WTC11 (cell line): ENCODE data around the gene DUSP2. TPM values are rescaled to one million over a fixed set of nuclear protein-coding genes. Genes with fewer than 3 reads are reported as not detected.

Experiments
- ATAC-seq: fragments of 200-7000 bp; cut with Tn5 transposase; 2 replicates; pipeline ENCODE4 v1.10.0; 2021; ENCODE audit warnings: mild to moderate bottlenecking, moderate library complexity
- CTCF ChIA-PET: fragments of 300-600 bp; sonication (Branson Sonifier 250); formaldehyde crosslinking; loops from one replicate; lab custom pipeline; 2021; ENCODE audit warnings: antibody characterized with exemption; lab: Charles Lee
- POLR2A ChIA-PET: fragments of 350-600 bp; sonication (Branson Sonifier 250); formaldehyde crosslinking; loops from one replicate; lab custom pipeline; 2021; ENCODE audit warnings: antibody characterized with exemption; lab: Charles Lee
- DNase-seq: peaks from one replicate; pipeline ENCODE4 v3.0.0; 2021; ENCODE audit warnings: low spot score
- H3K27ac Mint-ChIP-seq: 2 replicates; pipeline ENCODE4 v1.8.0; 2021; ENCODE audit warnings: mixed read lengths
- H3K27me3 Mint-ChIP-seq: 2 replicates; pipeline ENCODE4 v1.8.0; 2021; ENCODE audit warnings: low read depth, mild to moderate bottlenecking, moderate library complexity, mixed read lengths
- H3K36me3 Mint-ChIP-seq: 2 replicates; pipeline ENCODE4 v1.8.0; 2021; ENCODE audit warnings: mixed read lengths
- H3K4me1 Mint-ChIP-seq: 2 replicates; pipeline ENCODE4 v1.8.0; 2022; ENCODE audit warnings: mixed read lengths
- H3K4me3 Mint-ChIP-seq: 2 replicates; pipeline ENCODE4 v1.8.0; 2021; ENCODE audit warnings: mild to moderate bottlenecking, moderate library complexity, mixed read lengths
- H3K9me3 Mint-ChIP-seq: 2 replicates; pipeline ENCODE4 v1.8.0; 2021; ENCODE audit warnings: mixed read lengths
- ESRRA ChIP-seq: sonication (generic); formaldehyde crosslinking; IDR thresholded peaks from 2 replicates; pipeline ENCODE4 v1.8.1; 2022; ENCODE audit warnings: mild to moderate bottlenecking, missing genetic modification reagents, borderline replicate concordance
- GRHL2 ChIP-seq: fragments of 250-450 bp; sonication (Bioruptor Pico); IDR thresholded peaks from 2 replicates; pipeline ENCODE4 v1.8.0; 2022; ENCODE audit warnings: mild to moderate bottlenecking, moderate library complexity; ENCODE audit not compliant: insufficient replicate concordance, severe bottlenecking
- NFYB ChIP-seq: sonication (generic); formaldehyde crosslinking; conservative IDR thresholded peaks from 2 replicates; pipeline ENCODE4 v1.8.0; 2022; ENCODE audit warnings: low read depth, missing genetic modification reagents
- NR2C2 ChIP-seq: sonication (generic); formaldehyde crosslinking; IDR thresholded peaks from 2 replicates; pipeline ENCODE4 v1.8.0; 2022; ENCODE audit warnings: mild to moderate bottlenecking, missing genetic modification reagents
- TP53 ChIP-seq: sonication (generic); formaldehyde crosslinking; IDR thresholded peaks from 2 replicates; pipeline ENCODE4 v1.8.1; 2023; ENCODE audit warnings: mild to moderate bottlenecking, missing genetic modification reagents
- ZNF232 ChIP-seq: sonication (generic); formaldehyde crosslinking; IDR thresholded peaks from 2 replicates; pipeline ENCODE4 v1.8.0; 2022; ENCODE audit warnings: mild to moderate bottlenecking, missing genetic modification reagents
- total RNA-seq: library from RNA; stranded (reverse); gene quantifications from 3 replicates; pipeline ENCODE4 v1.2.3, GENCODE V29; 2021
- TF ChIP-seq, protein P1 (sequence below): sonication (generic); formaldehyde crosslinking; IDR thresholded peaks from 2 replicates; pipeline ENCODE4 v1.8.0; 2022; ENCODE audit warnings: mild to moderate bottlenecking, missing genetic modification reagents
- TF ChIP-seq, protein P2 (sequence below): sonication (generic); formaldehyde crosslinking; IDR thresholded peaks from 2 replicates; pipeline ENCODE4 v1.8.1; 2023; ENCODE audit warnings: mild to moderate bottlenecking, moderate library complexity, missing genetic modification reagents
- TF ChIP-seq, protein P3 (sequence below): fragments of 200-600 bp; IDR thresholded peaks from 2 replicates; pipeline ENCODE4 v1.8.0; 2022; ENCODE audit warnings: antibody characterized with exemption
- TF ChIP-seq, protein P4 (sequence below): sonication (generic); formaldehyde crosslinking; IDR thresholded peaks from 2 replicates; pipeline ENCODE4 v1.8.0; 2023; ENCODE audit warnings: missing genetic modification reagents
- TF ChIP-seq, protein P5 (sequence below): fragments of 250-450 bp; sonication (Bioruptor Pico); IDR thresholded peaks from 2 replicates; pipeline ENCODE4 v1.9.0; 2021; ENCODE audit warnings: mild to moderate bottlenecking
- TF ChIP-seq, protein P6 (sequence below): sonication (generic); formaldehyde crosslinking; IDR thresholded peaks from 2 replicates; pipeline ENCODE4 v1.8.1; 2022; ENCODE audit warnings: low read depth, missing genetic modification reagents, borderline replicate concordance

The DUSP2 gene
- total RNA-seq, 1 experiment from 2014 or later, result 4.7 TPM

DNA sequence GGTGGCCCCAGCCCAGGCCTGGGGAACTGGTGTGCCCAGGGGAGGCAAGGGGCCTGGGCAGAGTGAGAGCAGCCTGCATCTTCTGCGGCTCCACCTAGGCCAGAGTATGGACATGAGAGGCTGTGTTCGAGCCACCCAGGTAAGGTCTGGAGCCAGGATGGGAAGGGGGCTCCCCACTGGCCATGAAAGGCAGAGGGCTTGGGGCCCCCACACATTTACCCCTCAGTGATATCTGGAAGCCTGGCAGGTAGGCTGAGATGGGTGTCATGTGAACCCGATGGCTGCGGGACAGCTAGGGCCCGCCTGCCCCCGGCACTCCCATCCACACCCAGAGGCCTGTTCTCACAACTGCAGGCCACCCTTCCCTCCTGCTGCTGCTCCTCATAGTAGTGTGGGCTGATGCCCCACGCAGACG is 42.0 kb downstream of the DUSP2 start (continued):
- TF ChIP-seq, protein P1, sequence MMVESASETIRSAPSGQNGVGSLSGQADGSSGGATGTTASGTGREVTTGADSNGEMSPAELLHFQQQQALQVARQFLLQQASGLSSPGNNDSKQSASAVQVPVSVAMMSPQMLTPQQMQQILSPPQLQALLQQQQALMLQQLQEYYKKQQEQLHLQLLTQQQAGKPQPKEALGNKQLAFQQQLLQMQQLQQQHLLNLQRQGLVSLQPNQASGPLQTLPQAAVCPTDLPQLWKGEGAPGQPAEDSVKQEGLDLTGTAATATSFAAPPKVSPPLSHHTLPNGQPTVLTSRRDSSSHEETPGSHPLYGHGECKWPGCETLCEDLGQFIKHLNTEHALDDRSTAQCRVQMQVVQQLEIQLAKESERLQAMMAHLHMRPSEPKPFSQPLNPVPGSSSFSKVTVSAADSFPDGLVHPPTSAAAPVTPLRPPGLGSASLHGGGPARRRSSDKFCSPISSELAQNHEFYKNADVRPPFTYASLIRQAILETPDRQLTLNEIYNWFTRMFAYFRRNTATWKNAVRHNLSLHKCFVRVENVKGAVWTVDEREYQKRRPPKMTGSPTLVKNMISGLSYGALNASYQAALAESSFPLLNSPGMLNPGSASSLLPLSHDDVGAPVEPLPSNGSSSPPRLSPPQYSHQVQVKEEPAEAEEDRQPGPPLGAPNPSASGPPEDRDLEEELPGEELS (CRISPR knock-in tag), result no peak
- TF ChIP-seq, protein P2, sequence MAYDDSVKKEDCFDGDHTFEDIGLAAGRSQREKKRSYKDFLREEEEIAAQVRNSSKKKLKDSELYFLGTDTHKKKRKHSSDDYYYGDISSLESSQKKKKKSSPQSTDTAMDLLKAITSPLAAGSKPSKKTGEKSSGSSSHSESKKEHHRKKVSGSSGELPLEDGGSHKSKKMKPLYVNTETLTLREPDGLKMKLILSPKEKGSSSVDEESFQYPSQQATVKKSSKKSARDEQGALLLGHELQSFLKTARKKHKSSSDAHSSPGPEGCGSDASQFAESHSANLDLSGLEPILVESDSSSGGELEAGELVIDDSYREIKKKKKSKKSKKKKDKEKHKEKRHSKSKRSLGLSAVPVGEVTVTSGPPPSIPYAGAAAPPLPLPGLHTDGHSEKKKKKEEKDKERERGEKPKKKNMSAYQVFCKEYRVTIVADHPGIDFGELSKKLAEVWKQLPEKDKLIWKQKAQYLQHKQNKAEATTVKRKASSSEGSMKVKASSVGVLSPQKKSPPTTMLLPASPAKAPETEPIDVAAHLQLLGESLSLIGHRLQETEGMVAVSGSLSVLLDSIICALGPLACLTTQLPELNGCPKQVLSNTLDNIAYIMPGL (CRISPR knock-in tag), result no peak
- TF ChIP-seq, protein P3, sequence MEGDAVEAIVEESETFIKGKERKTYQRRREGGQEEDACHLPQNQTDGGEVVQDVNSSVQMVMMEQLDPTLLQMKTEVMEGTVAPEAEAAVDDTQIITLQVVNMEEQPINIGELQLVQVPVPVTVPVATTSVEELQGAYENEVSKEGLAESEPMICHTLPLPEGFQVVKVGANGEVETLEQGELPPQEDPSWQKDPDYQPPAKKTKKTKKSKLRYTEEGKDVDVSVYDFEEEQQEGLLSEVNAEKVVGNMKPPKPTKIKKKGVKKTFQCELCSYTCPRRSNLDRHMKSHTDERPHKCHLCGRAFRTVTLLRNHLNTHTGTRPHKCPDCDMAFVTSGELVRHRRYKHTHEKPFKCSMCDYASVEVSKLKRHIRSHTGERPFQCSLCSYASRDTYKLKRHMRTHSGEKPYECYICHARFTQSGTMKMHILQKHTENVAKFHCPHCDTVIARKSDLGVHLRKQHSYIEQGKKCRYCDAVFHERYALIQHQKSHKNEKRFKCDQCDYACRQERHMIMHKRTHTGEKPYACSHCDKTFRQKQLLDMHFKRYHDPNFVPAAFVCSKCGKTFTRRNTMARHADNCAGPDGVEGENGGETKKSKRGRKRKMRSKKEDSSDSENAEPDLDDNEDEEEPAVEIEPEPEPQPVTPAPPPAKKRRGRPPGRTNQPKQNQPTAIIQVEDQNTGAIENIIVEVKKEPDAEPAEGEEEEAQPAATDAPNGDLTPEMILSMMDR, result no peak
- TF ChIP-seq ESRRA (no peak), NFYB (CRISPR knock-in tag) (no peak), TP53 (CRISPR knock-in tag) (no peak), ZNF232 (CRISPR knock-in tag) (no peak), GRHL2 (CRISPR knock-in tag) (no peak), NR2C2 (no peak)
- TF ChIP-seq, protein P4, sequence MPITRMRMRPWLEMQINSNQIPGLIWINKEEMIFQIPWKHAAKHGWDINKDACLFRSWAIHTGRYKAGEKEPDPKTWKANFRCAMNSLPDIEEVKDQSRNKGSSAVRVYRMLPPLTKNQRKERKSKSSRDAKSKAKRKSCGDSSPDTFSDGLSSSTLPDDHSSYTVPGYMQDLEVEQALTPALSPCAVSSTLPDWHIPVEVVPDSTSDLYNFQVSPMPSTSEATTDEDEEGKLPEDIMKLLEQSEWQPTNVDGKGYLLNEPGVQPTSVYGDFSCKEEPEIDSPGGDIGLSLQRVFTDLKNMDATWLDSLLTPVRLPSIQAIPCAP (CRISPR knock-in tag), result no peak

DNA sequence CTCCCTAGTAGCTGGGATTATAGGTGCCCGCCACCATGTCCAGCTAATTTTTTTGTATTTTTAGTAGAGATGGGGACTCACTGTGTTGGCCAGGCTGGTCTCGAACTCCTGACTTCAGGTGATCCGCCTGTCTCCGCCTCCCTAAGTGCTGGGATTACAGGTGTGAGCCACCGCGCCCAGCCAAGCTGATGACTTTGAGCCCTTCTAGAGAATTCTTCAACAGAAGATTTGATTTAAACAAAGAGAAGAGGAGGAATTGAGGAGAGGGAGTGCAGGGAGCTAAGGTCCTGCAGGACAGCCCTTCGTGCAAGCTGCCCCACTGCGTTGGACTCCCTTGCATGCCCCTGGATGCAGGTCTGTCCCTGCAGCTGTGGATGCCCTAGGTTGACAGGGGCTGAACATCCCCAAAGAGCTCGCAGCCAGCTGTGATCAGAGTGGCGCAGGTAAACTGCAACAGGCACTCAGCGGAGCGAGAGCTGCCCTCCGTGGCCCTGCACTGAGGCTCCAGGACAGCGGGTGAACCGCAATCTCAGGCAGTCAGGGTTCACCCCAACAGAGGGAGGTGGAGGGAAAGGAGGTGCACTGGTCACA is 42.5 kb downstream of the DUSP2 start:
- DNase-seq, result no peak
- Mint-ChIP-seq H3K27ac (no peak overlapping the region), H3K9me3 (peaks cover 11% of the 10 kb centered on the region), H3K4me1 (peaks cover 19% of the 10 kb centered on the region), H3K4me3 (no peak overlapping the region), H3K27me3 (no peaks in the 10 kb centered on the region; the same call in 1 of the 2 replicates), H3K36me3 (peaks cover 4% of the 10 kb centered on the region; the same call in 1 of the 2 replicates)
- no peak for ATAC-seq
- CTCF ChIA-PET, result interaction anchor here (1.0 to 3.4 kb wide), 4 partner anchors 8 to 36 kb away, joined by 4 to 14 read pairs (median 9); partner anchors contain the start of gene ASTL
- TF ChIP-seq, protein P5, sequence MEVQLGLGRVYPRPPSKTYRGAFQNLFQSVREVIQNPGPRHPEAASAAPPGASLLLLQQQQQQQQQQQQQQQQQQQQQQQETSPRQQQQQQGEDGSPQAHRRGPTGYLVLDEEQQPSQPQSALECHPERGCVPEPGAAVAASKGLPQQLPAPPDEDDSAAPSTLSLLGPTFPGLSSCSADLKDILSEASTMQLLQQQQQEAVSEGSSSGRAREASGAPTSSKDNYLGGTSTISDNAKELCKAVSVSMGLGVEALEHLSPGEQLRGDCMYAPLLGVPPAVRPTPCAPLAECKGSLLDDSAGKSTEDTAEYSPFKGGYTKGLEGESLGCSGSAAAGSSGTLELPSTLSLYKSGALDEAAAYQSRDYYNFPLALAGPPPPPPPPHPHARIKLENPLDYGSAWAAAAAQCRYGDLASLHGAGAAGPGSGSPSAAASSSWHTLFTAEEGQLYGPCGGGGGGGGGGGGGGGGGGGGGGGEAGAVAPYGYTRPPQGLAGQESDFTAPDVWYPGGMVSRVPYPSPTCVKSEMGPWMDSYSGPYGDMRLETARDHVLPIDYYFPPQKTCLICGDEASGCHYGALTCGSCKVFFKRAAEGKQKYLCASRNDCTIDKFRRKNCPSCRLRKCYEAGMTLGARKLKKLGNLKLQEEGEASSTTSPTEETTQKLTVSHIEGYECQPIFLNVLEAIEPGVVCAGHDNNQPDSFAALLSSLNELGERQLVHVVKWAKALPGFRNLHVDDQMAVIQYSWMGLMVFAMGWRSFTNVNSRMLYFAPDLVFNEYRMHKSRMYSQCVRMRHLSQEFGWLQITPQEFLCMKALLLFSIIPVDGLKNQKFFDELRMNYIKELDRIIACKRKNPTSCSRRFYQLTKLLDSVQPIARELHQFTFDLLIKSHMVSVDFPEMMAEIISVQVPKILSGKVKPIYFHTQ (CRISPR knock-in tag), result no peak
- TF ChIP-seq, protein P6, sequence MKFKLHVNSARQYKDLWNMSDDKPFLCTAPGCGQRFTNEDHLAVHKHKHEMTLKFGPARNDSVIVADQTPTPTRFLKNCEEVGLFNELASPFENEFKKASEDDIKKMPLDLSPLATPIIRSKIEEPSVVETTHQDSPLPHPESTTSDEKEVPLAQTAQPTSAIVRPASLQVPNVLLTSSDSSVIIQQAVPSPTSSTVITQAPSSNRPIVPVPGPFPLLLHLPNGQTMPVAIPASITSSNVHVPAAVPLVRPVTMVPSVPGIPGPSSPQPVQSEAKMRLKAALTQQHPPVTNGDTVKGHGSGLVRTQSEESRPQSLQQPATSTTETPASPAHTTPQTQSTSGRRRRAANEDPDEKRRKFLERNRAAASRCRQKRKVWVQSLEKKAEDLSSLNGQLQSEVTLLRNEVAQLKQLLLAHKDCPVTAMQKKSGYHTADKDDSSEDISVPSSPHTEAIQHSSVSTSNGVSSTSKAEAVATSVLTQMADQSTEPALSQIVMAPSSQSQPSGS (CRISPR knock-in tag), result no peak
- POLR2A ChIA-PET, result no interaction called here
